ENCODE results near the gene RP2. TPM values are rescaled to one million over a fixed set of nuclear protein-coding genes. Genes with fewer than 3 reads are reported as not detected.

Gene RP2
- total RNA-seq, 4 donors from 2014 or later, result 7.2 to 10.6 (median 9.4) TPM

DNA sequence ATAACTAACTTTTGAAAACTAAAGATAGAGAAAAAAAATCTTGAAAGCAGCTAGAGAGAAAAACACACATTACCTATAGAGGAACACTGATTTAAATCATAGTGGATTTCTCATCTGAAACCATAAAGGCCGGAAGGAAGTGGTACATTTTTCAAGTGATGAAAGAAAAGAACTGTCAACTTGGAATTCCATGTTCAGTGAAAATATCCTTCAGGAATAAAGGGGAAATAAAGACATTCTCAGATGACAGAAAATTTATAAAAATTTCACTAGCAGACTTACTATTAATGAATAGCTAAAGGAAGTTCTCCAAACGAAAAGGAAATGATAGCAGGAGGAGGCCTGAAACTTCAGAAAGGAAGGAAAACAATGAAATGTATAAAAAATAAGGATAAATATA is 67.8 kb downstream of the RP2 start:
- no peak for DNase-seq (ENCODE audit: extremely low spot score)
- H3K4me1 ChIP-seq, result peaks cover 0 to 4% (median 2%) of the 10 kb centered on the region in 4 donors
- H3K27me3 ChIP-seq, result no peaks in the 10 kb centered on the region
- H3K4me3 ChIP-seq, result no peak overlapping the region
- TF ChIP-seq POLR2AphosphoS5 (IDR thresholded peaks at IDR 0.05) (no peak), EP300 (IDR thresholded peaks at IDR 0.05) (no peak), POLR2A (IDR thresholded peaks at IDR 0.05; ENCODE audit: low read depth) (no peak)
- TF ChIP-seq, protein P1, sequence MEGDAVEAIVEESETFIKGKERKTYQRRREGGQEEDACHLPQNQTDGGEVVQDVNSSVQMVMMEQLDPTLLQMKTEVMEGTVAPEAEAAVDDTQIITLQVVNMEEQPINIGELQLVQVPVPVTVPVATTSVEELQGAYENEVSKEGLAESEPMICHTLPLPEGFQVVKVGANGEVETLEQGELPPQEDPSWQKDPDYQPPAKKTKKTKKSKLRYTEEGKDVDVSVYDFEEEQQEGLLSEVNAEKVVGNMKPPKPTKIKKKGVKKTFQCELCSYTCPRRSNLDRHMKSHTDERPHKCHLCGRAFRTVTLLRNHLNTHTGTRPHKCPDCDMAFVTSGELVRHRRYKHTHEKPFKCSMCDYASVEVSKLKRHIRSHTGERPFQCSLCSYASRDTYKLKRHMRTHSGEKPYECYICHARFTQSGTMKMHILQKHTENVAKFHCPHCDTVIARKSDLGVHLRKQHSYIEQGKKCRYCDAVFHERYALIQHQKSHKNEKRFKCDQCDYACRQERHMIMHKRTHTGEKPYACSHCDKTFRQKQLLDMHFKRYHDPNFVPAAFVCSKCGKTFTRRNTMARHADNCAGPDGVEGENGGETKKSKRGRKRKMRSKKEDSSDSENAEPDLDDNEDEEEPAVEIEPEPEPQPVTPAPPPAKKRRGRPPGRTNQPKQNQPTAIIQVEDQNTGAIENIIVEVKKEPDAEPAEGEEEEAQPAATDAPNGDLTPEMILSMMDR (IDR thresholded peaks at IDR 0.05), result no peak
- H3K27ac ChIP-seq (replicated peaks in 1 of 4), result no peak overlapping the region
- H3K36me3 ChIP-seq, result no peaks in the 10 kb centered on the region
- H3K9me3 ChIP-seq, result no peaks in the 10 kb centered on the region
- 57% methylated on average over 2 of the region's 2 CpGs for WGBS
- intact Hi-C loops (cut with DNase I), result loop anchor here (10.0 kb wide), 1 partner anchor 70 kb away; the partner anchor contains the start of gene RP2

DNA sequence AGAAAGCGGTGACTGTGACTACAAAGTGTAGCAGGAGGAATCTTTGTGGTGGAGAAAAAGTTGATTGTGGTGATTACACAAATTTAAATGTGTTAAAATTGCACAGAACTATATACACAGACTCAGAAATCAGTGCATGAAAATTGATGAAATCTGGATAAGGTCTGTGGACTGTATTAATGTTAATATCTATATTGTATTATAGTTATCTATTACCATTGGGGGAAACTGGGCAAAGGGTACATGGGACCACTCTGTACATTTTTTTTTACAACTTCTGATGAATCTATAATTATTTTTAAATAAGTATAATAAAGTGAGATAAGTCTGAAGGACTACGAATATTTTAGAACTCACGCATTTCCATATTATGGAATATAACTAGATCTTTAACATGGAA is 73.6 kb downstream of the RP2 start:
- Histone ChIP-seq H3K27ac (replicated peaks in 1 of 4) (no peak overlapping the region), H3K4me1 (peaks cover 7 to 11% (median 9%) of the 10 kb centered on the region in 4 donors), H3K9me3 (peaks cover 0 to 8% (median 0%) of the 10 kb centered on the region in 4 donors), H3K27me3 (no peaks in the 10 kb centered on the region), H3K4me3 (no peak overlapping the region), H3K36me3 (no peaks in the 10 kb centered on the region)
- TF ChIP-seq POLR2A (IDR thresholded peaks at IDR 0.05; ENCODE audit: low read depth) (no peak), POLR2AphosphoS5 (IDR thresholded peaks at IDR 0.05) (no peak)
- 83% methylated on average over 3 of the region's 3 CpGs for WGBS
- DNase-seq (ENCODE audit: extremely low spot score), result no peak
- intact Hi-C loops (cut with DNase I), result loop anchor here (5.0 kb wide), 1 partner anchor 67 kb away; no protein-coding TSS in a partner anchor

DNA sequence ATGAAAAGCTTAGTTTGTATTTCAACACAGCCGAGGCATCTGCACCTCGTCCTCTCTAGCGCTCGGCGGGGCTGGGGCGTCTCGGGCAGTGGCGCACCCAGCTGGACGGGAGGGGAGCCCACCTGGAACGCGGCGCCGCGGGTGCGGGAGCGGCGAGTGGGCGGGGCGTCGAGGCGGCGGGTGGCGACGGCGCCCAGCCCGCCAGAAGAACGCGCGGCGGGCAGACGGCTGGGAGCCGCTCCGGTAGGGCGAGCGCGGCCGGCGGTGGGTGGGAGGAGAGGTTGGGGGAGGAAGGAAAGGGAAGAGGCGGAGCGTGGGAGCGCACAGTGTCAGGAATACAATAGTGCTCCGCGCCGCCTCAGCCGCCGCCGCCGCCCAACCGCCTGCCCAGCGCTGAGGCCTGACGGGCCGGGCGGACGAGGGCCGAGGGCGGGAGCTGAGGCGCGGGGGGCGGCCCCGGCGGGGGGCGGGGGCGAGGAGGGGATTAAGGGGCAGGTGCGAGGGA is 75.3 kb downstream of the RP2 start, which contains the start of gene JADE3:
Gene JADE3, plus strand, starts transcription at position 324 of the 505 bp plus-strand sequence. CDS start 72,474 bp downstream, outside the sequence.
- Histone ChIP-seq H3K4me1 (peaks cover 7 to 11% (median 9%) of the 10 kb centered on the region in 4 donors), H3K27ac (replicated peaks in 1 of 4) (peak within 1 kb of the TSS; percentile 73 to 84 (median 76)), H3K27me3 (no peaks in the 10 kb centered on the region), H3K4me3 (peak within 1 kb of the TSS; percentile 71 to 76 (median 71)), H3K9me3 (peaks cover 0 to 8% (median 0%) of the 10 kb centered on the region in 4 donors), H3K36me3 (no peaks in the 10 kb centered on the region)
- WGBS, result 41% methylated on average over 48 of the region's 64 CpGs
- TF ChIP-seq, protein P1 (IDR thresholded peaks at IDR 0.05), result no peak
- TF ChIP-seq EP300 (IDR thresholded peaks at IDR 0.05) (no peak), POLR2AphosphoS5 (IDR thresholded peaks at IDR 0.05) (peak; percentile 38 to 39)
- peak; percentile 91 for DNase-seq (ENCODE audit: extremely low spot score)
- intact Hi-C loops (cut with DNase I), result loop anchor here (5.0 kb wide), 1 partner anchor 65 kb away; no protein-coding TSS in a partner anchor

DNA sequence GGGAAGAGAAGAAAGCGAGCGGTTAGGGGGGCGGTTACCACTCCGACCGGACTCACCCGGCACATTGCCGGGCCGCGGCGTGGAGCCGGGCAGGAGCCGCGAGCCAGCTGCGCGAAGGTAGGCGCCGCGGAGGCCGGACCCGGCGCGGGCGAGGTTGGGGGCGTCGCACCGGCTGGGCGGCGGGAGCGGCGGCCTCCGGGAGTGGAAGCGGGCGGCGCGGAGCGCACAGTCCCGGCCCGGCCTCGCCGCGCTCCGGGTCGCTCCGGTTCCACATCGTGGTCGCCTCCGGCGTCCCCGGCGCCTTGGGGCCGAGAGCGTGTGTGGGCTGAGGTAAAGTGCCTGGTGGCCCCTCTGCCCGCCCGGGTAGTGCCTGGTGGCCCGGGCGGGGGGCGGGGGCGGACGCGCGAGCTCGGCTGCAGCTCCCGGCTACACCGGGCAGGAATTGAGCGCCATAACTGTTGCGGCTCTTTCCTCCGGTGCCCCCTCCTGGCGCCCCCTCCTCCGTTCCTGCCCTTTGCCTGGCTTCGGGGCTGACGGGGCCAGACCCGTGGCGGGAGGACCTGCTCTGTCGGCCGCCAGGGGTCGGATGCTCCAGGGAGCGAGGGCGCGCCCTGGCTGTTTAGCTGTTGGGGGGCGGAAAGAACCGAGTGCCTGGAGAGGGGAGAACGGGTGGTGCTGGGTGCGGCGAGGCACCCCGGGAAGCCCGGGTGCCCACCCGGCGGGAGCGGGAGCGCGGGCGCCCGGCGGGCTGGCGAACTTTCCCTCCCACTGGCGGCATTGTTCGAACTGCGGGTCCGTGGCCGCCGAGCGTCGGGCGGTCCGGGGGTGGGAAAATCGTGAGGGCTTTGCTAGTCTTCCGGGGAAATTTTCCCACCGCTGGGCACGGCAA is 76.0 kb downstream of the RP2 start:
- H3K4me1 ChIP-seq, result peaks cover 7 to 11% (median 9%) of the 10 kb centered on the region in 4 donors
- H3K27me3 ChIP-seq, result no peaks in the 10 kb centered on the region
- WGBS, result 52% methylated on average over 44 of the region's 109 CpGs
- peaks cover 0 to 8% (median 0%) of the 10 kb centered on the region in 4 donors for H3K9me3 ChIP-seq
- H3K36me3 ChIP-seq, result no peaks in the 10 kb centered on the region
- no peak for DNase-seq (ENCODE audit: extremely low spot score)
- TF ChIP-seq, protein P1 (IDR thresholded peaks at IDR 0.05), result peak; percentile 14 to 56 (median 36)
- no peak for TF ChIP-seq POLR2AphosphoS5 (IDR thresholded peaks at IDR 0.05)
- TF ChIP-seq POLR2A (IDR thresholded peaks at IDR 0.05; ENCODE audit: low read depth), result no peak
- no peak for TF ChIP-seq EP300 (IDR thresholded peaks at IDR 0.05)
- peak overlapping the region; percentile 73 to 84 (median 76) for H3K27ac ChIP-seq (replicated peaks in 1 of 4)
- intact Hi-C loops (cut with DNase I), result loop anchor here (5.0 kb wide), 1 partner anchor 64 kb away; no protein-coding TSS in a partner anchor
- peak overlapping the region; percentile 71 to 76 (median 71) for H3K4me3 ChIP-seq

DNA sequence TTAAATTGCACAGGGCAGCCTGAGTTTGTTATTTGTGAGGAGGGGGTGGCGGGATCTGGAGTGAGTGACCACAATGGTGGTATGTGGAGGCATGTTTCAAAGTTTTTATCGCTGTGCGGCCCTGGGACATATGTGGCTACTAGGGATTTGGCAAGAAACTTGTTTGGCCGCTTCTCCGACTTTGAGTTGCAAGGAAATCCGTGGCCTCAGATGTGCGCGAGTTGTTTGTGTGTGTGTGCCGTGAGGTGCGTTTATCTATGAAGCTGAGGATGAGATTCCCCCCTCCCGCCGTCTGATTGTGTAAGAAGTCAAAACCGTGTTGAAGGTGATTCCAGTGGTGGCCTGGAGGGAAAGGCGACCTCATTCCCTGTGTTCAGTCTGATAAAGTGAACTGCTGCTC is 76.8 kb downstream of the RP2 start:
- no peak for TF ChIP-seq POLR2AphosphoS5 (IDR thresholded peaks at IDR 0.05)
- no peak for TF ChIP-seq EP300 (IDR thresholded peaks at IDR 0.05)
- TF ChIP-seq, protein P1 (IDR thresholded peaks at IDR 0.05), result no peak
- TF ChIP-seq POLR2A (IDR thresholded peaks at IDR 0.05; ENCODE audit: low read depth), result no peak
- H3K27me3 ChIP-seq, result no peaks in the 10 kb centered on the region
- intact Hi-C loops (cut with DNase I), result loop anchor here (5.0 kb wide), 1 partner anchor 64 kb away; no protein-coding TSS in a partner anchor
- peaks cover 0 to 8% (median 0%) of the 10 kb centered on the region in 4 donors for H3K9me3 ChIP-seq
- peaks cover 7 to 11% (median 9%) of the 10 kb centered on the region in 4 donors for H3K4me1 ChIP-seq
- no peaks in the 10 kb centered on the region for H3K36me3 ChIP-seq
- peak overlapping the region; percentile 71 to 76 (median 71) for H3K4me3 ChIP-seq
- no peak for DNase-seq (ENCODE audit: extremely low spot score)
- H3K27ac ChIP-seq (replicated peaks in 1 of 4), result no peak overlapping the region
- WGBS, result 35% methylated on average over 12 of the region's 14 CpGs

Measured in esophagus muscularis mucosa (tissue), 4 donors.